Measurements from ENCODE around the gene ZFP62.

GRCh38 chr5:180870276-180871068 is 9.4 kb upstream of the ZFP62 start:
- TF ChIP-seq CTCF (IDR thresholded peaks at IDR 0.05) (no peak), POLR2A (IDR thresholded peaks at IDR 0.05) (no peak)

Measured in thyroid gland (tissue), 4 donors.